Transverse colon (tissue), 4 donors: ENCODE results near the gene ITIH5. TPM values are rescaled to one million over a fixed set of nuclear protein-coding genes. Genes with fewer than 3 reads are reported as not detected.

Source experiments
- DNase-seq: peaks from one replicate; pipeline ENCODE4 v3.0.0-alpha.2; 2019
- H3K27ac ChIP-seq, 4 donors: fragments of 200-600 bp; sonication (generic); 2 replicates each; pipeline ENCODE4 v1.5.1; 2016 to 2018; ENCODE audit warnings: inconsistent platforms in 4 of 4
- H3K27me3 ChIP-seq: fragments of 200-600 bp; sonication (generic); 2 replicates; pipeline ENCODE4 v1.5.1; 2017; ENCODE audit warnings: inconsistent platforms
- H3K36me3 ChIP-seq, 4 donors: fragments of 200-600 bp; sonication (generic); 2 replicates each; pipeline ENCODE4 v1.5.1; 2017 to 2019; ENCODE audit warnings: inconsistent platforms in 4 of 4
- H3K4me1 ChIP-seq, 4 donors: fragments of 200-600 bp; sonication (generic); 2 replicates each; pipeline ENCODE4 v1.5.1; 2017 to 2020; ENCODE audit warnings: inconsistent platforms in 4 of 4
- H3K4me3 ChIP-seq, 4 donors: fragments of 200-600 bp; sonication (generic); 1 replicate in 1 of 4; 2 replicates in 3 of 4; pipeline versions ENCODE4 v1.5.1 to v1.6.1; 2017 to 2019; ENCODE audit warnings: inconsistent platforms in 4 of 4
- H3K9me3 ChIP-seq, 2 donors: fragments of 200-600 bp; sonication (generic); 2 replicates each; pipeline ENCODE4 v1.5.1; 2017 to 2019; ENCODE audit warnings: inconsistent platforms in 2 of 2
- CTCF ChIP-seq, 5 experiments: fragments of 200-600 bp in 3 of 5; fragments of 450-650 bp in 2 of 5; sonication (generic) in 3 of 5; IDR thresholded peaks; 1 replicate in 2 of 5; 2 replicates in 3 of 5; pipeline ENCODE4 v1.5.1; 2016 to 2017; ENCODE audit warnings: antibody characterized with exemption in 5 of 5, inconsistent platforms in 3 of 5, mild to moderate bottlenecking in 2 of 5, moderate library complexity in 1 of 5
- EP300 ChIP-seq: sonication (generic); formaldehyde crosslinking; IDR thresholded peaks from one replicate; pipeline ENCODE4 v1.6.1; 2017; ENCODE audit warnings: antibody characterized with exemption, low read depth
- POLR2A ChIP-seq: fragments of 450-650 bp; IDR thresholded peaks from one replicate; pipeline ENCODE4 v1.6.1; 2016; ENCODE audit warnings: antibody characterized with exemption, mild to moderate bottlenecking, moderate library complexity
- POLR2AphosphoS5 ChIP-seq, 3 donors: sonication (generic); formaldehyde crosslinking; IDR thresholded peaks; one replicate each; pipeline ENCODE4 v1.6.1; 2016; ENCODE audit warnings: antibody characterized with exemption in 3 of 3
- WGBS, 2 donors: methylation state at CpG; one replicate each; pipeline ENCODE4 v1.1.5; 2018; ENCODE audit warnings: low coverage in 1 of 2; 5-methylcytosine and 5-hydroxymethylcytosine counted together
- in situ Hi-C, 4 donors: fragments of 200-750 bp; cut with MboI; loops; one replicate each; pipeline versions ENCODE4 v1.15.0 to v1.15.1; 2017; ENCODE audit warnings: low sequenced_read_pairs in 3 of 4, low pct_ligation_motif_present in 1 of 4, low pct_unique_long_range_greater_than_20kb in 1 of 4
- intact Hi-C: fragments of 100-400 bp; cut with DNase I; formaldehyde crosslinking; loops from one replicate; pipeline ENCODE4 v1.15.1; 2023; ENCODE audit warnings: low total_unique reads
- total RNA-seq, 4 donors: library from RNA; depleted of rRNA; stranded (reverse); fragments of >200 nt; gene quantifications; one replicate each; pipeline ENCODE4 v1.1.0, GENCODE V29; 2016

ITIH5 gene
- total RNA-seq, 4 donors from 2014 or later = 13.2 to 169 (median 17.0) TPM

- intact Hi-C loops (no loop called here), in situ Hi-C loops (no loop called here)
- Histone ChIP-seq H3K4me3 (no peak overlapping the region), H3K27me3 (no peaks in the 10 kb centered on the region), H3K36me3 (no peaks in the 10 kb centered on the region), H3K27ac (no peak overlapping the region), H3K9me3 (no peaks in the 10 kb centered on the region), H3K4me1 (no peaks in the 10 kb centered on the region)
- TF ChIP-seq CTCF (IDR thresholded peaks at IDR 0.05) (no peak), EP300 (no peak), POLR2AphosphoS5 (IDR thresholded peaks at IDR 0.05) (no peak), POLR2A (no peak)
- no peak for DNase-seq
- 80 to 87% methylated on average over 1 to 6 of the region's 6 CpGs for WGBS, 2 donors
Measured at GRCh38 chr10:7587865-7588188, 78.9 kb downstream of the ITIH5 start.

GRCh38 chr10:7587168-7587864 is 79.5 kb downstream of the ITIH5 start:
- H3K27me3 ChIP-seq = no peaks in the 10 kb centered on the region
- DNase-seq = no peak
- TF ChIP-seq POLR2AphosphoS5 (IDR thresholded peaks at IDR 0.05) = no peak
- TF ChIP-seq POLR2A = no peak
- no peak for TF ChIP-seq EP300
- no peak for TF ChIP-seq CTCF (IDR thresholded peaks at IDR 0.05)
- WGBS, 2 donors = 40 to 77% methylated on average over 1 to 13 of the region's 13 CpGs
- in situ Hi-C loops (no loop called here), intact Hi-C loops (no loop called here)
- no peaks in the 10 kb centered on the region for H3K9me3 ChIP-seq
- no peaks in the 10 kb centered on the region for H3K4me1 ChIP-seq
- H3K4me3 ChIP-seq = no peak overlapping the region
- H3K36me3 ChIP-seq = no peaks in the 10 kb centered on the region
- no peak overlapping the region for H3K27ac ChIP-seq

GRCh38 chr10:7585228-7585627 is 81.5 kb downstream of the ITIH5 start:
- H3K9me3 ChIP-seq = no peaks in the 10 kb centered on the region
- H3K4me1 ChIP-seq = no peaks in the 10 kb centered on the region
- no peak overlapping the region for H3K27ac ChIP-seq
- H3K27me3 ChIP-seq = no peaks in the 10 kb centered on the region
- no peaks in the 10 kb centered on the region for H3K36me3 ChIP-seq
- in situ Hi-C loops (no loop called here), intact Hi-C loops (no loop called here)
- 80% methylated on average over 4 to 8 of the region's 8 CpGs for WGBS, 2 donors
- TF ChIP-seq EP300 (no peak), POLR2A (no peak), CTCF (IDR thresholded peaks at IDR 0.05) (no peak), POLR2AphosphoS5 (IDR thresholded peaks at IDR 0.05) (no peak)
- no peak overlapping the region for H3K4me3 ChIP-seq
- DNase-seq = no peak

- 69 to 93% methylated on average over 3 of the region's 3 CpGs for WGBS, 2 donors
Measured at GRCh38 chr10:7583626-7584025, 83.1 kb downstream of the ITIH5 start.

More at GRCh38 chr10:7583626-7584025, 83.1 kb downstream of the ITIH5 start:
- H3K36me3 ChIP-seq = no peaks in the 10 kb centered on the region
- H3K9me3 ChIP-seq = no peaks in the 10 kb centered on the region
- no peak overlapping the region for H3K27ac ChIP-seq
- intact Hi-C loops = no loop called here
- H3K27me3 ChIP-seq = no peaks in the 10 kb centered on the region
- no peaks in the 10 kb centered on the region for H3K4me1 ChIP-seq
- TF ChIP-seq CTCF (IDR thresholded peaks at IDR 0.05) (no peak), POLR2AphosphoS5 (IDR thresholded peaks at IDR 0.05) (no peak), POLR2A (no peak), EP300 (no peak)
- in situ Hi-C loops = no loop called here
- H3K4me3 ChIP-seq = no peak overlapping the region
- DNase-seq = no peak
